ENCODE results near the gene CLEC4A. TPM values are rescaled to one million over a fixed set of nuclear protein-coding genes. Genes with fewer than 3 reads are reported as not detected.
"Not testable (repeated sequence)": the region's sequence is repeated elsewhere in the genome, so short reads cannot be mapped to it uniquely, and the experiment has no call there.

Gene CLEC4A
- polyA plus RNA-seq, 1 donor from 2014 or later: 4.1 TPM

DNA sequence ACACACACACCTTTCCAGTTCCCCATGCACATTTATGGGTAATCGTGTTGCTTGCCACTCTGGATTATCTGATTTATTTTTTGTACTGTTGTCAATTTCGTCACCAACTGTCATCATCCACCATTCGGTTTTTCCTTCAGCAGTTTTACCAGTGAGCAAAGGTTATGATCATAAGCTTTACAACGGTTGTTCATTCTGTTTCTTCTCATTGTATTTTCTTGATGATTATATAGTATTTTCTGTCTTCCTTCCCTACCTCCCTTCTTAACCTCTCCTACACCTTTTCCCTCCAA lies 40.7 kb upstream of the CLEC4A start:
- Histone ChIP-seq H3K27ac (ENCODE audit: low read length) (peak overlapping the region; percentile 99), H3K4me3 (ENCODE audit: low read length) (peak overlapping the region; percentile 81), H3K9ac (ENCODE audit: low read length) (peak overlapping the region; percentile 98), H3F3A (ENCODE audit: insufficient read depth, low read length, poor library complexity, severe bottlenecking) (no peaks in the 10 kb centered on the region), H3K36me3 (ENCODE audit: insufficient read depth, low read length) (no peaks in the 10 kb centered on the region), H3K9me3 (ENCODE audit: low read length) (no peaks in the 10 kb centered on the region), H3K9me2 (ENCODE audit: insufficient read depth, low read length) (no peaks in the 10 kb centered on the region), H3K4me2 (ENCODE audit: low read length) (peak overlapping the region; percentile 89), H3K79me2 (replicated peaks; ENCODE audit: insufficient read depth, low read length) (peaks cover 51% of the 10 kb centered on the region), H3K27me3 (ENCODE audit: insufficient read depth, low read depth, low read length) (no peaks in the 10 kb centered on the region), H2AFZ (ENCODE audit: low read depth, low read length) (peak overlapping the region; percentile 84), H4K20me1 (ENCODE audit: insufficient read depth) (no peaks in the 10 kb centered on the region)
- TF ChIP-seq EZH2 (IDR thresholded peaks at IDR 0.05; ENCODE audit: borderline replicate concordance, insufficient read depth, low read length, poor library complexity, severe bottlenecking): no peak
- TF ChIP-seq TAF1 (IDR thresholded peaks at IDR 0.05; ENCODE audit: low read depth): no peak
- TF ChIP-seq EP300 (conservative IDR thresholded peaks at IDR 0.05; ENCODE audit: poor library complexity, severe bottlenecking): no peak
- no peak for TF ChIP-seq SMC3 (conservative IDR thresholded peaks at IDR 0.05; ENCODE audit: poor library complexity)
- TF ChIP-seq, protein P1, sequence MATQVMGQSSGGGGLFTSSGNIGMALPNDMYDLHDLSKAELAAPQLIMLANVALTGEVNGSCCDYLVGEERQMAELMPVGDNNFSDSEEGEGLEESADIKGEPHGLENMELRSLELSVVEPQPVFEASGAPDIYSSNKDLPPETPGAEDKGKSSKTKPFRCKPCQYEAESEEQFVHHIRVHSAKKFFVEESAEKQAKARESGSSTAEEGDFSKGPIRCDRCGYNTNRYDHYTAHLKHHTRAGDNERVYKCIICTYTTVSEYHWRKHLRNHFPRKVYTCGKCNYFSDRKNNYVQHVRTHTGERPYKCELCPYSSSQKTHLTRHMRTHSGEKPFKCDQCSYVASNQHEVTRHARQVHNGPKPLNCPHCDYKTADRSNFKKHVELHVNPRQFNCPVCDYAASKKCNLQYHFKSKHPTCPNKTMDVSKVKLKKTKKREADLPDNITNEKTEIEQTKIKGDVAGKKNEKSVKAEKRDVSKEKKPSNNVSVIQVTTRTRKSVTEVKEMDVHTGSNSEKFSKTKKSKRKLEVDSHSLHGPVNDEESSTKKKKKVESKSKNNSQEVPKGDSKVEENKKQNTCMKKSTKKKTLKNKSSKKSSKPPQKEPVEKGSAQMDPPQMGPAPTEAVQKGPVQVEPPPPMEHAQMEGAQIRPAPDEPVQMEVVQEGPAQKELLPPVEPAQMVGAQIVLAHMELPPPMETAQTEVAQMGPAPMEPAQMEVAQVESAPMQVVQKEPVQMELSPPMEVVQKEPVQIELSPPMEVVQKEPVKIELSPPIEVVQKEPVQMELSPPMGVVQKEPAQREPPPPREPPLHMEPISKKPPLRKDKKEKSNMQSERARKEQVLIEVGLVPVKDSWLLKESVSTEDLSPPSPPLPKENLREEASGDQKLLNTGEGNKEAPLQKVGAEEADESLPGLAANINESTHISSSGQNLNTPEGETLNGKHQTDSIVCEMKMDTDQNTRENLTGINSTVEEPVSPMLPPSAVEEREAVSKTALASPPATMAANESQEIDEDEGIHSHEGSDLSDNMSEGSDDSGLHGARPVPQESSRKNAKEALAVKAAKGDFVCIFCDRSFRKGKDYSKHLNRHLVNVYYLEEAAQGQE (IDR thresholded peaks at IDR 0.05; ENCODE audit: borderline replicate concordance): no peak
- TF ChIP-seq, protein P2, sequence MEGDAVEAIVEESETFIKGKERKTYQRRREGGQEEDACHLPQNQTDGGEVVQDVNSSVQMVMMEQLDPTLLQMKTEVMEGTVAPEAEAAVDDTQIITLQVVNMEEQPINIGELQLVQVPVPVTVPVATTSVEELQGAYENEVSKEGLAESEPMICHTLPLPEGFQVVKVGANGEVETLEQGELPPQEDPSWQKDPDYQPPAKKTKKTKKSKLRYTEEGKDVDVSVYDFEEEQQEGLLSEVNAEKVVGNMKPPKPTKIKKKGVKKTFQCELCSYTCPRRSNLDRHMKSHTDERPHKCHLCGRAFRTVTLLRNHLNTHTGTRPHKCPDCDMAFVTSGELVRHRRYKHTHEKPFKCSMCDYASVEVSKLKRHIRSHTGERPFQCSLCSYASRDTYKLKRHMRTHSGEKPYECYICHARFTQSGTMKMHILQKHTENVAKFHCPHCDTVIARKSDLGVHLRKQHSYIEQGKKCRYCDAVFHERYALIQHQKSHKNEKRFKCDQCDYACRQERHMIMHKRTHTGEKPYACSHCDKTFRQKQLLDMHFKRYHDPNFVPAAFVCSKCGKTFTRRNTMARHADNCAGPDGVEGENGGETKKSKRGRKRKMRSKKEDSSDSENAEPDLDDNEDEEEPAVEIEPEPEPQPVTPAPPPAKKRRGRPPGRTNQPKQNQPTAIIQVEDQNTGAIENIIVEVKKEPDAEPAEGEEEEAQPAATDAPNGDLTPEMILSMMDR (IDR thresholded peaks at IDR 0.05; ENCODE audit: poor library complexity, severe bottlenecking): no peak
- no peak for TF ChIP-seq RAD21 (conservative IDR thresholded peaks at IDR 0.05)
- TF ChIP-seq POLR2AphosphoS5 (IDR thresholded peaks at IDR 0.05): no peak
- no peak for TF ChIP-seq MXI1 (conservative IDR thresholded peaks at IDR 0.05; ENCODE audit: poor library complexity, severe bottlenecking)

DNA sequence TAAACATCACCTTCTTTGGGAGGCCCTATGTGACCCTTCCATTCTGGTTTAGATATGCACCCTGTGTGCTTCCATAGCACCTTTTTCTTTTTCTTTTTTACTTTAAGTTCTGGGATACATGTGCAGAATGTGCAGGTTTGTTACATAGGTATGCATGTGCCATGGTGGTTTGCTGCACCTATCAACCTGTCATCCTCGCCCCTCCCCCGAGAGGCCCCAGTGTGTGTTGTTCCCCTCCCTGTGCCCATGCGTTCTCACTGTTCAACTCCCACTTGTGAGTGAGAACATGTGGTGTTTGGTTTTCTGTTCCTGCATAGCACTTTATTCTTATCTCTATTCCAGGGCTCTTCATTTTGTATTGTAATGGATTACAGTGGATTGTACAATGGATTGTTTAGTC lies 39.1 kb upstream of the CLEC4A start:
- peak overlapping the region; percentile 53 for H3K4me2 ChIP-seq (ENCODE audit: low read length)
- not testable (repeated sequence) for H3K27ac ChIP-seq (ENCODE audit: low read length); H3F3A ChIP-seq (ENCODE audit: insufficient read depth, low read length, poor library complexity, severe bottlenecking); H2AFZ ChIP-seq (ENCODE audit: low read depth, low read length); H3K27me3 ChIP-seq (ENCODE audit: insufficient read depth, low read depth, low read length); H3K9me2 ChIP-seq (ENCODE audit: insufficient read depth, low read length); H3K9ac ChIP-seq (ENCODE audit: low read length); H4K20me1 ChIP-seq (ENCODE audit: insufficient read depth); H3K36me3 ChIP-seq (ENCODE audit: insufficient read depth, low read length); H3K9me3 ChIP-seq (ENCODE audit: low read length)
- H3K79me2 ChIP-seq (replicated peaks; ENCODE audit: insufficient read depth, low read length): peaks cover 66% of the 10 kb centered on the region
- peak overlapping the region; percentile 81 for H3K4me3 ChIP-seq (ENCODE audit: low read length)

DNA sequence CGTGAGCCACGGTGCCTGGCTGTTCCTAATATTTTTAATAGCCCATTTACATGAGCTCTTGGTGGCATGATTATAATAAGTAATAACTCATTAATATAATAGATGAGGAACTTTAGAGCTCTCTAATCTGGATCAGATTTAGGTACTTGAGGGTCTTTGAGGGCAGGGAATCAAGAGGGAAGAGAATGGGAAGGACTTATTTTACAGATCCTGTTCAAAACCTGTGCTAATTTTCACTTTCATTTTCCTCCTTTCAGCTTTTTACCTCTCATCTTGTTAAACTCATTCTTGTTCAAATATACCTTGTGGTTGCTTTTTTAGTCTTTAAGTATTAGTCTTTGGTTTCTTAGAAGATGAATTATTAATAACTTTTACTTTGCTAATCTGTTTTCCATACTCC lies 35.8 kb upstream of the CLEC4A start:
- H3K4me3 ChIP-seq (ENCODE audit: low read length): no peak overlapping the region
- no peak overlapping the region for H3K4me2 ChIP-seq (ENCODE audit: low read length)
- no peaks in the 10 kb centered on the region for H3K9me2 ChIP-seq (ENCODE audit: insufficient read depth, low read length)
- H3F3A ChIP-seq (ENCODE audit: insufficient read depth, low read length, poor library complexity, severe bottlenecking): no peaks in the 10 kb centered on the region
- no peaks in the 10 kb centered on the region for H3K9me3 ChIP-seq (ENCODE audit: low read length)
- no peaks in the 10 kb centered on the region for H3K27me3 ChIP-seq (ENCODE audit: insufficient read depth, low read depth, low read length)
- H3K36me3 ChIP-seq (ENCODE audit: insufficient read depth, low read length): no peaks in the 10 kb centered on the region
- H3K79me2 ChIP-seq (replicated peaks; ENCODE audit: insufficient read depth, low read length): peaks cover 65% of the 10 kb centered on the region
- H3K9ac ChIP-seq (ENCODE audit: low read length): no peak overlapping the region
- TF ChIP-seq MXI1 (conservative IDR thresholded peaks at IDR 0.05; ENCODE audit: poor library complexity, severe bottlenecking) (no peak), SMC3 (conservative IDR thresholded peaks at IDR 0.05; ENCODE audit: poor library complexity) (no peak), EP300 (conservative IDR thresholded peaks at IDR 0.05; ENCODE audit: poor library complexity, severe bottlenecking) (no peak), EZH2 (IDR thresholded peaks at IDR 0.05; ENCODE audit: borderline replicate concordance, insufficient read depth, low read length, poor library complexity, severe bottlenecking) (no peak), RAD21 (conservative IDR thresholded peaks at IDR 0.05) (no peak), POLR2AphosphoS5 (IDR thresholded peaks at IDR 0.05) (no peak), TAF1 (IDR thresholded peaks at IDR 0.05; ENCODE audit: low read depth) (no peak)
- TF ChIP-seq, protein P2 (IDR thresholded peaks at IDR 0.05; ENCODE audit: poor library complexity, severe bottlenecking): no peak
- TF ChIP-seq, protein P1 (IDR thresholded peaks at IDR 0.05; ENCODE audit: borderline replicate concordance): no peak
- no peaks in the 10 kb centered on the region for H4K20me1 ChIP-seq (ENCODE audit: insufficient read depth)
- H2AFZ ChIP-seq (ENCODE audit: low read depth, low read length): no peak overlapping the region
- H3K27ac ChIP-seq (ENCODE audit: low read length): no peak overlapping the region
